Measurements from ENCODE around the gene AMZ1.
"Not testable (repeated sequence)": the region's sequence is repeated elsewhere in the genome, so short reads cannot be mapped to it uniquely, and the experiment has no call there.

Gene AMZ1

GRCh38 chr7:2714636-2715035, 26.6 kb downstream of the AMZ1 start:
- no peak for DNase-seq

- DNase-seq: no peak
These were observed 27.6 kb downstream of the AMZ1 start for GRCh38 chr7:2715341-2716231.

- DNase-seq: no peak
These were observed 28.5 kb downstream of the AMZ1 start for GRCh38 chr7:2716488-2716887.

- DNase-seq: no peak
These were observed 28.9 kb downstream of the AMZ1 start for GRCh38 chr7:2716906-2717292.

GRCh38 chr7:2717293-2718261, 29.6 kb downstream of the AMZ1 start:
- peak; percentile 51 for DNase-seq

- DNase-seq: no peak
These were observed 30.4 kb downstream of the AMZ1 start for GRCh38 chr7:2718296-2718965.

GRCh38 chr7:2719007-2719406, 31.0 kb downstream of the AMZ1 start:
- DNase-seq: peak; percentile 50

- peak; percentile 19 for DNase-seq
These were observed 32.0 kb downstream of the AMZ1 start for GRCh38 chr7:2720024-2720423.

- DNase-seq: no peak
These were observed 33.8 kb downstream of the AMZ1 start for GRCh38 chr7:2721842-2722241.

- DNase-seq: no peak
These were observed 34.6 kb downstream of the AMZ1 start for GRCh38 chr7:2722591-2722990.

- DNase-seq: no peak
These were observed 35.3 kb downstream of the AMZ1 start for GRCh38 chr7:2723138-2723850.

- not testable (repeated sequence) for DNase-seq
These were observed 36.0 kb downstream of the AMZ1 start for GRCh38 chr7:2724036-2724435.

GRCh38 chr7:2724453-2725177, 36.6 kb downstream of the AMZ1 start:
- DNase-seq: no peak

GRCh38 chr7:2725178-2726105, 37.4 kb downstream of the AMZ1 start:
- DNase-seq: no peak

GRCh38 chr7:2726316-2727018, 38.5 kb downstream of the AMZ1 start:
- DNase-seq: no peak

GRCh38 chr7:2727206-2727605, 39.2 kb downstream of the AMZ1 start:
- DNase-seq: not testable (repeated sequence)

- no peak for DNase-seq
These were observed 40.5 kb downstream of the AMZ1 start for GRCh38 chr7:2728316-2729030.

GRCh38 chr7:2729031-2729892, 41.3 kb downstream of the AMZ1 start:
- no peak for DNase-seq
